Hair follicle dermal papilla cell (primary cell): ENCODE measurements around the gene TPRG1. TPM values are rescaled to one million over a fixed set of nuclear protein-coding genes. Genes with fewer than 3 reads are reported as not detected.

Experiments
- total RNA-seq: library from RNA; depleted of rRNA; stranded (reverse); fragments of >200 nt; gene quantifications from 2 replicates; pipeline ENCODE4 v1.2.3, GENCODE V29; 2012

The TPRG1 gene
- total RNA-seq, result 0.97 and 1.8 TPM in 2 replicates

GRCh38 chr3:189171707-189172106, at the start of gene TPRG1:
TPRG1 (plus strand) TSS chr3:189171971; CDS start chr3:189207385, 35,414 bp downstream.

